GM12874 (cell line): ENCODE data around the gene HDAC4.

Source experiments
- CTCF ChIP-seq: IDR thresholded peaks from 2 replicates; pipeline ENCODE4 v1.5.1; 2011; ENCODE audit warnings: low read depth, mild to moderate bottlenecking, control low read depth, low read length, moderate library complexity; ENCODE audit not compliant: insufficient read depth

The HDAC4 gene

GRCh38 chr2:239156516-239157265 lies 244.1 kb downstream of the HDAC4 start:
- no peak for TF ChIP-seq CTCF

DNA sequence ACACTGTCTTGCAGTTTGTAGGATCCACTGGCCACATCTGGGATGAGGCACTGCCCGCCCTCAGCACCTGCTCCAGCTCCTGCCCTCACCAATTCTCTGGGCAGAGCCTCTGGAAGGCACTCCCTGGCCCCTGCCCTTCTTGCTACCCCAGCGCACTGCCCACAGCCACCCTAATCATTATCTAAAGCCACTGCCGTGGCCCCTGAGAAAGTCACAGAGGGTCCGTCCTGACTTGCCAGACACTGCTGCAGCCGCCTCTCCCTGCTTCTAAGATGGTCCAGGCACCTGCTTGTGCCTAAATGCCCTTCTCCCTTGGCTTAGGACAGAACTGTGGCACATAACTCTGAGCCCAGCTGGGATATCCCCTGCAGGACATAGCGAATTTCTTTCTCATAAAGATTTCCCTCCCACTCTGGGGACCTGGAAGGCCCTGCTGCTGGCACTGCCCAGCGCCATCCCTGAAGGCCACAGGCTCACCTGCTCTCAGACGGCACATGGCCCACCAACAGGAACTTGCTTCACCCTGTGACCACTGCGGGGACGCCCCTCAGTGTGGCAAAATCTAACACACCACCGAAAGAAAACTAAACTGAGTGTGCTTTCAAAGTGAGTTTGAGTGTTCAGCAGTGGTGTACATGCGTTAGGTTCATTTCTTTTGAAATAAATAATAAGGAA lies 244.9 kb downstream of the HDAC4 start:
- TF ChIP-seq CTCF, result no peak

DNA sequence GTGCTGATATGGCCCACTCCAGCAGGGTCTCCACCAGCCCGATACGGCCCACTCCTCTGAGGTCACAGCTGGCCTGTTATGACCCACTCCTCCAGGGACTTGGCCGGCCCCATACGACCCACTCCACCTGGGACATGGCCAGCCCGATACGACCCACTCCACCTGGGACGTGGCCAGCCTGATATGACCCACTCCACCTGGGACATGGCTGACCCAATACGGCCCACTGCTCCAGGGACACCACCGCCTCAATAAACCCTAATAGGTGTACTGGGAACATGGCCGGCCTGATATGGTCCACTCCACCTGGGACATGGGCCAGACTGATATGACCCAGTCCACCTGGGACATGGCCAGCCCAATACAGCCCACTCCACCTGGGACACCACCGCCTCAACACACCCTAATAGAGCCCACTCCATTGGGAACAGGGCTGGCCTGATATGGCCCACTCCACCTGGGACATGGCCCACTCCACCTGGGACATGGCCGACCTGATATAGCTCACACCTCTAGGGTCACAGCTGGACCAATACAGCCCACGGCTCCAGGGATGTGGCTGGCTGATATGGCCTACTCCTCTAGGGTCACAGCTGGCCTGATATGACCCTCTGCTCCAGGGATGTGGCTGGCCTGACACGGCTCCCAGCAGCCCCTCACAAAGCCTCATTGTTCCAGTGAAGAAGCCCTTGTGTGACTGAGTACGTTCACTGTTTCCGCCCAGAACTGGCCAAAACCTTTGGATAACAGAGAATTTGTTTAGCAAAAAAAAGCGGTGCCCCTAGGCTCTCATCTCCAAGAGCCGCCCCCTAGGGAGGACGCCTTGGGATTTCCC lies 245.6 kb downstream of the HDAC4 start:
- no peak for TF ChIP-seq CTCF

- no peak for TF ChIP-seq CTCF
Measured at GRCh38 chr2:239153806-239154591, 246.8 kb downstream of the HDAC4 start.

GRCh38 chr2:239152916-239153305 lies 247.9 kb downstream of the HDAC4 start:
- no peak for TF ChIP-seq CTCF

DNA sequence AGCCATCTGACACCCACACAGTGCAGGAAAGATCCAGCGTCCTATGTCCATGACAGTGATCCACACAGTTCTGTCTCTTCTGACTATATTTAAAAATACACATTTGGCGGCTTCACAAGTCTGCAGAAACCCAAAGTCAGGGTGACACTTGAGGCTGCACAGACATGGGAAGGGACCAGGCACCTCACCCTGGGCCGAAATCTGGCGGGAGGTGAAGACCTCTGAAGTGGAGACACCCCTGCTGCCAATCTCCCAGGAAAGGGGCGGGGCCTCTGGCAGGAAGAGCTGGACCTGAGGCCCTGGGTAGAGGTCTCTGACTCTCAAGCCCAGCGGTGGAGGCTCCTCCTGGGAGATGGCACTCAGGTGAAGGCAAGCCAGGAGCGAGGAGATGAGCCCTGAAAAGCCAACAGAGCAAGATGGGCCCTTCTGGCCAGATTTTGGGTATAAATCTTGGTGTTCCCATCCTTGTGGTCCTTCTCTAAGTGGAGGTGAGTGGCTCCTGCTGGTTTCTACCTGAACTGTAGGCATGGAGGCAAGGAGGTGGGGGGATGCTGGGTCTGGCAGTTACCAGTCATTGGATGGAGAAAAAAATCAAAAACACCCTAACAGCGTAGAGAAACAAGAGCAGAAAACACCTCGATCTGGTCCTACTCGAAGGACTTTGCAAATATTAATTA lies 248.4 kb downstream of the HDAC4 start:
- TF ChIP-seq CTCF, result no peak
